ENCODE results near the gene ADAMTS14. TPM values are rescaled to one million over a fixed set of nuclear protein-coding genes. Genes with fewer than 3 reads are reported as not detected.
"Not testable (repeated sequence)": the region's sequence is repeated elsewhere in the genome, so short reads cannot be mapped to it uniquely, and the experiment has no call there.

The ADAMTS14 gene
- total RNA-seq, 1 experiment from 2014 or later, result not detected

GRCh38 chr10:70769121-70769520 is 96.8 kb downstream of the ADAMTS14 start:
- DNase-seq (ENCODE audit: low read depth), result no peak

- no peak for DNase-seq (ENCODE audit: low read depth)
Observed at GRCh38 chr10:70770001-70770400, 97.7 kb downstream of the ADAMTS14 start.

GRCh38 chr10:70770516-70770915 is 98.2 kb downstream of the ADAMTS14 start:
- DNase-seq (ENCODE audit: low read depth), result not testable (repeated sequence)

- no peak for DNase-seq (ENCODE audit: low read depth)
Observed at GRCh38 chr10:70771311-70772194, 99.2 kb downstream of the ADAMTS14 start.

- no peak for DNase-seq (ENCODE audit: low read depth)
Observed at GRCh38 chr10:70772627-70773026, 100.3 kb downstream of the ADAMTS14 start.

GRCh38 chr10:70773461-70773860 is 101.2 kb downstream of the ADAMTS14 start:
- no peak for DNase-seq (ENCODE audit: low read depth)

GRCh38 chr10:70773965-70774809 is 101.9 kb downstream of the ADAMTS14 start:
- DNase-seq (ENCODE audit: low read depth), result no peak

- DNase-seq (ENCODE audit: low read depth), result no peak
Observed at GRCh38 chr10:70774810-70775678, 102.7 kb downstream of the ADAMTS14 start.

GRCh38 chr10:70775679-70776454 is 103.6 kb downstream of the ADAMTS14 start:
- DNase-seq (ENCODE audit: low read depth), result no peak

GRCh38 chr10:70776455-70777005 is 104.2 kb downstream of the ADAMTS14 start:
- DNase-seq (ENCODE audit: low read depth), result no peak

GRCh38 chr10:70777063-70777875 is 105.0 kb downstream of the ADAMTS14 start:
- no peak for DNase-seq (ENCODE audit: low read depth)

GRCh38 chr10:70778267-70778924 is 106.1 kb downstream of the ADAMTS14 start:
- DNase-seq (ENCODE audit: low read depth), result no peak

GRCh38 chr10:70779088-70779487 is 106.8 kb downstream of the ADAMTS14 start:
- DNase-seq (ENCODE audit: low read depth), result no peak

- no peak for DNase-seq (ENCODE audit: low read depth)
Observed at GRCh38 chr10:70779511-70780369, 107.4 kb downstream of the ADAMTS14 start.

- DNase-seq (ENCODE audit: low read depth), result no peak
Observed at GRCh38 chr10:70780370-70780760, 108.1 kb downstream of the ADAMTS14 start.

- DNase-seq (ENCODE audit: low read depth), result no peak
Observed at GRCh38 chr10:70780772-70781171, 108.5 kb downstream of the ADAMTS14 start.

GRCh38 chr10:70781461-70782051 is 109.2 kb downstream of the ADAMTS14 start:
- DNase-seq (ENCODE audit: low read depth), result no peak

All from HT1080 (cell line).